Panc1 (cell line): ENCODE measurements around the gene FADD. TPM values are rescaled to one million over a fixed set of nuclear protein-coding genes. Genes with fewer than 3 reads are reported as not detected.
A peak's percentile ranks its signal among the peaks of the same experiment; 100 is the strongest.

Experiments used
- ATAC-seq: fragments of 200-7000 bp; cut with Tn5 transposase; 2 replicates; pipeline ENCODE4 v1.9.1; 2020; ENCODE audit warnings: mild to moderate bottlenecking, moderate library complexity
- BruUV-seq: library from RNA; stranded (reverse); fragments of 400-500 nt; replicated peaks from 2 replicates; lab custom pipeline; 2021; lab: Mats Ljungman, UMichigan
- CTCF ChIA-PET: fragments of 300-600 bp; sonication (Branson Sonifier 250); formaldehyde crosslinking; loops from one replicate; lab custom pipeline; 2022; ENCODE audit warnings: antibody characterized with exemption; lab: Charles Lee
- POLR2A ChIA-PET: fragments of 300-600 bp; sonication (Branson Sonifier 250); formaldehyde crosslinking; loops from one replicate; lab custom pipeline; 2022; ENCODE audit warnings: antibody characterized with exemption; lab: Charles Lee
- DNase-seq: peaks from one replicate; pipeline ENCODE4 v3.0.0-alpha.2; 2010; ENCODE audit warnings: low read depth, low spot score
- H3K27ac ChIP-seq: 2 replicates; pipeline ENCODE4 v1.5.1; 2011; ENCODE audit warnings: mild to moderate bottlenecking, low read length, inconsistent platforms
- H3K27me3 ChIP-seq: fragments of 200-500 bp; sonication (Bioruptor generic); 2 replicates; pipeline ENCODE4 v1.6.0; 2014; ENCODE audit warnings: low read length, inconsistent platforms; ENCODE audit not compliant: control insufficient read depth, insufficient read depth
- H3K36me3 ChIP-seq: fragments of 200-500 bp; sonication (Bioruptor generic); 2 replicates; pipeline ENCODE4 v1.5.1; 2014; ENCODE audit warnings: inconsistent platforms, mild to moderate bottlenecking, low read length, moderate library complexity; ENCODE audit not compliant: control insufficient read depth, insufficient read depth
- H3K4me1 ChIP-seq: 2 replicates; pipeline ENCODE4 v1.5.1; 2011; ENCODE audit warnings: inconsistent platforms, mild to moderate bottlenecking, low read length, moderate library complexity; ENCODE audit not compliant: control insufficient read depth, insufficient read depth
- H3K4me3 ChIP-seq, 2 experiments: 2 replicates each; pipeline ENCODE4 v1.5.1; 2011 to 2012; ENCODE audit warnings: low read depth in 2 of 2, low read length in 2 of 2, mild to moderate bottlenecking in 2 of 2, inconsistent platforms in 1 of 2, moderate library complexity in 1 of 2
- H3K9me3 ChIP-seq: fragments of 200-500 bp; sonication (Bioruptor generic); 2 replicates; pipeline ENCODE4 v1.5.1; 2014; ENCODE audit warnings: low read depth, mild to moderate bottlenecking, inconsistent platforms, low read length, moderate library complexity; ENCODE audit not compliant: control insufficient read depth, insufficient read depth
- CTCF ChIP-seq: fragments of 450-650 bp; IDR thresholded peaks from 2 replicates; pipeline ENCODE4 v1.5.1; 2017; ENCODE audit warnings: mild to moderate bottlenecking
- POLR2AphosphoS5 ChIP-seq: IDR thresholded peaks from 2 replicates; pipeline ENCODE4 v1.6.1; 2012; ENCODE audit warnings: mild to moderate bottlenecking, low read depth, low read length, moderate library complexity
- SIN3A ChIP-seq: IDR thresholded peaks from 2 replicates; pipeline ENCODE4 v1.6.1; 2012; ENCODE audit warnings: low read depth, mild to moderate bottlenecking, low read length, moderate library complexity, borderline replicate concordance; ENCODE audit not compliant: insufficient read depth
- TCF7L2 ChIP-seq: IDR thresholded peaks from 2 replicates; pipeline ENCODE4 v1.6.1; 2011; ENCODE audit warnings: mild to moderate bottlenecking, low read depth, low read length, inconsistent platforms
- in situ Hi-C: cut with HindIII; loops from 2 replicates; pipeline ENCODE4 v1.10.0; 2016; ENCODE audit warnings: low sequenced_read_pairs, low pct_unique_long_range_greater_than_20kb
- intact Hi-C: fragments of 100-400 bp; cut with micrococcal nuclease; formaldehyde crosslinking; loops from one replicate; pipeline ENCODE4 v1.10.0; 2022; ENCODE audit not compliant: unreplicated experiment
- total RNA-seq: library from RNA; stranded (reverse); gene quantifications from one replicate; pipeline ENCODE4 v1.2.1, GENCODE V29; 2021; ENCODE audit not compliant: unreplicated experiment
- TF ChIP-seq, protein P1 (sequence below), 2 experiments: IDR thresholded peaks; 2 replicates each; pipeline ENCODE4 v1.6.1; 2011 to 2012; ENCODE audit warnings: low read depth in 2 of 2, control low read depth in 1 of 2, low read length in 1 of 2, mild to moderate bottlenecking in 1 of 2, moderate library complexity in 1 of 2; ENCODE audit not compliant: insufficient read depth in 1 of 2

FADD gene
- total RNA-seq, 1 experiment from 2014 or later = 47.3 TPM

- ChIA-PET CTCF (no interaction called here), POLR2A (no interaction called here)
- no peak for ATAC-seq
- Histone ChIP-seq H3K36me3 (no peaks in the 10 kb centered on the region), H3K9me3 (no peaks in the 10 kb centered on the region; the same call in 1 of the 2 replicates), H3K4me1 (peaks cover 13% of the 10 kb centered on the region), H3K4me3 (no peak overlapping the region), H3K27me3 (no peaks in the 10 kb centered on the region), H3K27ac (no peak overlapping the region)
- TF ChIP-seq, protein P1, sequence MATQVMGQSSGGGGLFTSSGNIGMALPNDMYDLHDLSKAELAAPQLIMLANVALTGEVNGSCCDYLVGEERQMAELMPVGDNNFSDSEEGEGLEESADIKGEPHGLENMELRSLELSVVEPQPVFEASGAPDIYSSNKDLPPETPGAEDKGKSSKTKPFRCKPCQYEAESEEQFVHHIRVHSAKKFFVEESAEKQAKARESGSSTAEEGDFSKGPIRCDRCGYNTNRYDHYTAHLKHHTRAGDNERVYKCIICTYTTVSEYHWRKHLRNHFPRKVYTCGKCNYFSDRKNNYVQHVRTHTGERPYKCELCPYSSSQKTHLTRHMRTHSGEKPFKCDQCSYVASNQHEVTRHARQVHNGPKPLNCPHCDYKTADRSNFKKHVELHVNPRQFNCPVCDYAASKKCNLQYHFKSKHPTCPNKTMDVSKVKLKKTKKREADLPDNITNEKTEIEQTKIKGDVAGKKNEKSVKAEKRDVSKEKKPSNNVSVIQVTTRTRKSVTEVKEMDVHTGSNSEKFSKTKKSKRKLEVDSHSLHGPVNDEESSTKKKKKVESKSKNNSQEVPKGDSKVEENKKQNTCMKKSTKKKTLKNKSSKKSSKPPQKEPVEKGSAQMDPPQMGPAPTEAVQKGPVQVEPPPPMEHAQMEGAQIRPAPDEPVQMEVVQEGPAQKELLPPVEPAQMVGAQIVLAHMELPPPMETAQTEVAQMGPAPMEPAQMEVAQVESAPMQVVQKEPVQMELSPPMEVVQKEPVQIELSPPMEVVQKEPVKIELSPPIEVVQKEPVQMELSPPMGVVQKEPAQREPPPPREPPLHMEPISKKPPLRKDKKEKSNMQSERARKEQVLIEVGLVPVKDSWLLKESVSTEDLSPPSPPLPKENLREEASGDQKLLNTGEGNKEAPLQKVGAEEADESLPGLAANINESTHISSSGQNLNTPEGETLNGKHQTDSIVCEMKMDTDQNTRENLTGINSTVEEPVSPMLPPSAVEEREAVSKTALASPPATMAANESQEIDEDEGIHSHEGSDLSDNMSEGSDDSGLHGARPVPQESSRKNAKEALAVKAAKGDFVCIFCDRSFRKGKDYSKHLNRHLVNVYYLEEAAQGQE (IDR thresholded peaks at IDR 0.05; ENCODE audit: insufficient read depth in 1 of 2, low read depth in 2 of 2, low read length in 1 of 2) = no peak
- TF ChIP-seq SIN3A = no peak
- TF ChIP-seq POLR2AphosphoS5 = no peak
- TF ChIP-seq TCF7L2 = no peak
- TF ChIP-seq CTCF = no peak
- intact Hi-C loops = no loop called here
- DNase-seq = no peak
- BruUV-seq = no TSS peak
- in situ Hi-C loops = no loop called here
Observed at GRCh38 chr11:70230840-70231710, 28.0 kb downstream of the FADD start.

DNA sequence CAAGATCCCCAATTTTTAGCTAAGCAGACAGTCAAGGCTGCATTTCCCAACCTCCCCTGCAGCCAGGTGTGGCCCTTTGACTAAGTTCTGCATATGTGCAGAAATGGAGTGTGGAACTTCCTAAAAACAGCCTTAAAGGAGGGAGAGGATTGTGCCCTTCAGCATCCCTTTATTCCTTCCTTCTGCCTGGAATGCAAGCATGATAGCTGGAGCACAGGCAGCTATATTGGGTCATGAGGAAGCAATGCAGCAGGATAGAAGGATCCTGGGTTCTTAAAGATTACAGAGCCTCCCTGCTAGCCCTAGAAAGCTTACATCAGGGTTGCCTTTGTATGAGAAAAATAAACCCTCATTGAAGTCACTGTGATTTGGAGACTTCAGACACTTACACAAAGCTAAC is 29.9 kb downstream of the FADD start:
- no peaks in the 10 kb centered on the region for H3K36me3 ChIP-seq
- H3K4me3 ChIP-seq = no peak overlapping the region
- POLR2A ChIA-PET = no interaction called here
- DNase-seq = no peak
- CTCF ChIA-PET = interaction anchor here (0.9 kb wide), 1 partner anchor 19 kb away, joined by 3 read pairs; no protein-coding TSS in a partner anchor
- peaks cover 13% of the 10 kb centered on the region for H3K4me1 ChIP-seq
- ATAC-seq = no peak
- H3K27ac ChIP-seq = peak overlapping the region; percentile 78
- H3K9me3 ChIP-seq = no peaks in the 10 kb centered on the region; the same call in 1 of the 2 replicates
- intact Hi-C loops (no loop called here), in situ Hi-C loops (no loop called here)
- no peaks in the 10 kb centered on the region for H3K27me3 ChIP-seq
- no TSS peak for BruUV-seq
- TF ChIP-seq, protein P1 (IDR thresholded peaks at IDR 0.05; ENCODE audit: insufficient read depth in 1 of 2, low read depth in 2 of 2, low read length in 1 of 2) = no peak
- TF ChIP-seq POLR2AphosphoS5 = no peak
- no peak for TF ChIP-seq TCF7L2
- no peak for TF ChIP-seq SIN3A
- TF ChIP-seq CTCF = no peak
